ENCODE results near the gene NUCB1. TPM values are rescaled to one million over a fixed set of nuclear protein-coding genes. Genes with fewer than 3 reads are reported as not detected.

The NUCB1 gene
- total and polyA plus RNA-seq, 9 of the 15 experiments (the other 6 are each of a cell fraction or from before 2014, with no cell fraction given) = 3.1 to 153 (median 71.7) TPM

DNA sequence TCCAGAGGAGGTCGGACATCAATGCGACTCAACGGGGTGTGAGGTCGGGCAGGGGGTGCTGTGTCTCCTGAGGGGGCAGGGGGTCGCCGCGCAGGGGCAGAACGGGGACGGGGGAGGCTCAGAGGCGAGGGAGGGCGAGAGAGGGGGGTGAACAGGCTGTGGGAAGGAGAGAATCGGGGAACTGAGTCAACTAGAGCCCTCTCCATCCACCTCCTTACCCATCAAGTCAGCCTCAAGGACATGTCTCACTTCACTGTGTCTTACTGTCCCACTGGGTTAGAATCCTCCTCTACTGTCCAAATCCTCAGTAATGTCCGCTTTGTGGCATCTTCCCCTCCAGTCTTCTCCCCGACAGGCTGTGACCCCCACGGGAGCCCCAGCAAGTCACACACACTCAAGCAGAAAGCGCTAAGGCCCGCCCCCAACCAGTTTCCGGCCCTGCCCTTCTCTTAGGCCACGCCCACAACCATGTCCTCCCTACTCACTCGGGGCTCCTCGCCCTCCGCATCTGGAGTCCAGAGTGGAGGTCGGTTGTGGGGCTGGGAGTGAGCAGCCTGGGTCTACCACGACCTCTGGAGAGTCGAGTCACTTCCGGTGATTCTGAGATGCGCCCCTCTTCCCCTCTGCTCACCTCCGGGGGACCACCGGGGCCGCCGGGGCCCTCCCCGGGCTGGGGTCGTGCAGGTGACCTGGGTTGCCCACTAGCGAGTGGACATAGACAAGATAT lies 41.0 kb upstream of the NUCB1 start (continued):
- TF ChIP-seq, protein P1, sequence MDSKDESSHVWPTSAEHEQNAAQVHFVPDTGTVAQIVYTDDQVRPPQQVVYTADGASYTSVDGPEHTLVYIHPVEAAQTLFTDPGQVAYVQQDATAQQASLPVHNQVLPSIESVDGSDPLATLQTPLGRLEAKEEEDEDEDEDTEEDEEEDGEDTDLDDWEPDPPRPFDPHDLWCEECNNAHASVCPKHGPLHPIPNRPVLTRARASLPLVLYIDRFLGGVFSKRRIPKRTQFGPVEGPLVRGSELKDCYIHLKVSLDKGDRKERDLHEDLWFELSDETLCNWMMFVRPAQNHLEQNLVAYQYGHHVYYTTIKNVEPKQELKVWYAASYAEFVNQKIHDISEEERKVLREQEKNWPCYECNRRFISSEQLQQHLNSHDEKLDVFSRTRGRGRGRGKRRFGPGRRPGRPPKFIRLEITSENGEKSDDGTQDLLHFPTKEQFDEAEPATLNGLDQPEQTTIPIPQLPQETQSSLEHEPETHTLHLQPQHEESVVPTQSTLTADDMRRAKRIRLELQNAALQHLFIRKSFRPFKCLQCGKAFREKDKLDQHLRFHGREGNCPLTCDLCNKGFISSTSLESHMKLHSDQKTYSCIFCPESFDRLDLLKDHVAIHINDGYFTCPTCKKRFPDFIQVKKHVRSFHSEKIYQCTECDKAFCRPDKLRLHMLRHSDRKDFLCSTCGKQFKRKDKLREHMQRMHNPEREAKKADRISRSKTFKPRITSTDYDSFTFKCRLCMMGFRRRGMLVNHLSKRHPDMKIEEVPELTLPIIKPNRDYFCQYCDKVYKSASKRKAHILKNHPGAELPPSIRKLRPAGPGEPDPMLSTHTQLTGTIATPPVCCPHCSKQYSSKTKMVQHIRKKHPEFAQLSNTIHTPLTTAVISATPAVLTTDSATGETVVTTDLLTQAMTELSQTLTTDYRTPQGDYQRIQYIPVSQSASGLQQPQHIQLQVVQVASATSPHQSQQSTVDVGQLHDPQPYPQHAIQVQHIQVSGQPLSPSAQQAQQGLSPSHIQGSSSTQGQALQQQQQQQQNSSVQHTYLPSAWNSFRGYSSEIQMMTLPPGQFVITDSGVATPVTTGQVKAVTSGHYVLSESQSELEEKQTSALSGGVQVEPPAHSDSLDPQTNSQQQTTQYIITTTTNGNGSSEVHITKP (IDR thresholded peaks at IDR 0.05; ENCODE audit: partially characterized antibody) = no peak
- TF ChIP-seq ZNF589 (CRISPR knock-in tag; IDR thresholded peaks at IDR 0.05; ENCODE audit: low read depth) (no peak), FOXA1 (IDR thresholded peaks at IDR 0.05; ENCODE audit: borderline replicate concordance) (no peak), HNRNPH1 (optimal IDR thresholded peaks at IDR 0.05; ENCODE audit: low read depth, low read length) (no peak), KDM5B (IDR thresholded peaks at IDR 0.05; ENCODE audit: insufficient replicate concordance, low read depth, low read length) (peak; percentile 70), ZBTB8A (IDR thresholded peaks at IDR 0.05; ENCODE audit: partially characterized antibody) (no peak), ESRRB (CRISPR knock-in tag; IDR thresholded peaks at IDR 0.05; ENCODE audit: borderline replicate concordance) (no peak), NR1H2 (CRISPR knock-in tag; IDR thresholded peaks at IDR 0.05) (peak; percentile 26; the same call in 1 of the 2 replicates), ZNF583 (CRISPR knock-in tag; IDR thresholded peaks at IDR 0.05) (no peak), SMAD4 (CRISPR knock-in tag; conservative IDR thresholded peaks at IDR 0.05) (0 out of 2 replicates have a peak, but pooled peaks have one; percentile 18), PTBP1 (IDR thresholded peaks at IDR 0.05; ENCODE audit: low read depth, low read length) (no peak), TCF3 (CRISPR knock-in tag; IDR thresholded peaks at IDR 0.05) (no peak), SIN3B (IDR thresholded peaks at IDR 0.05; ENCODE audit: low read depth) (no peak), HDAC3 (IDR thresholded peaks at IDR 0.05; ENCODE audit: borderline replicate concordance, partially characterized antibody) (no peak), YY1 (IDR thresholded peaks at IDR 0.05; ENCODE audit: borderline replicate concordance in 1 of 3, control insufficient read depth in 1 of 3, extremely low read depth in 1 of 3, insufficient read depth in 3 of 3, insufficient read length in 1 of 3, insufficient replicate concordance in 2 of 3, low read depth in 1 of 3, low read length in 2 of 3) (peak in 2 of 3 experiments; percentile 59 to 69), POLR2AphosphoS5 (IDR thresholded peaks at IDR 0.05; ENCODE audit: control insufficient read depth, insufficient read depth, low read depth, low read length) (peak; percentile 38; the same call in 1 of the 2 replicates)
